Bronchus fibroblast of lung (primary cell): Measurements from ENCODE around the gene RPRD1A. TPM values are rescaled to one million over a fixed set of nuclear protein-coding genes. Genes with fewer than 3 reads are reported as not detected.

Experiments used
- total RNA-seq: library from RNA; depleted of rRNA; stranded (reverse); fragments of >200 nt; gene quantifications from 2 replicates; pipeline ENCODE4 v1.2.3, GENCODE V29; 2015

Gene RPRD1A, protein sequence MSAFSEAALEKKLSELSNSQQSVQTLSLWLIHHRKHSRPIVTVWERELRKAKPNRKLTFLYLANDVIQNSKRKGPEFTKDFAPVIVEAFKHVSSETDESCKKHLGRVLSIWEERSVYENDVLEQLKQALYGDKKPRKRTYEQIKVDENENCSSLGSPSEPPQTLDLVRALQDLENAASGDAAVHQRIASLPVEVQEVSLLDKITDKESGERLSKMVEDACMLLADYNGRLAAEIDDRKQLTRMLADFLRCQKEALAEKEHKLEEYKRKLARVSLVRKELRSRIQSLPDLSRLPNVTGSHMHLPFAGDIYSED
- 28.1 and 38.3 TPM in 2 replicates for total RNA-seq

DNA sequence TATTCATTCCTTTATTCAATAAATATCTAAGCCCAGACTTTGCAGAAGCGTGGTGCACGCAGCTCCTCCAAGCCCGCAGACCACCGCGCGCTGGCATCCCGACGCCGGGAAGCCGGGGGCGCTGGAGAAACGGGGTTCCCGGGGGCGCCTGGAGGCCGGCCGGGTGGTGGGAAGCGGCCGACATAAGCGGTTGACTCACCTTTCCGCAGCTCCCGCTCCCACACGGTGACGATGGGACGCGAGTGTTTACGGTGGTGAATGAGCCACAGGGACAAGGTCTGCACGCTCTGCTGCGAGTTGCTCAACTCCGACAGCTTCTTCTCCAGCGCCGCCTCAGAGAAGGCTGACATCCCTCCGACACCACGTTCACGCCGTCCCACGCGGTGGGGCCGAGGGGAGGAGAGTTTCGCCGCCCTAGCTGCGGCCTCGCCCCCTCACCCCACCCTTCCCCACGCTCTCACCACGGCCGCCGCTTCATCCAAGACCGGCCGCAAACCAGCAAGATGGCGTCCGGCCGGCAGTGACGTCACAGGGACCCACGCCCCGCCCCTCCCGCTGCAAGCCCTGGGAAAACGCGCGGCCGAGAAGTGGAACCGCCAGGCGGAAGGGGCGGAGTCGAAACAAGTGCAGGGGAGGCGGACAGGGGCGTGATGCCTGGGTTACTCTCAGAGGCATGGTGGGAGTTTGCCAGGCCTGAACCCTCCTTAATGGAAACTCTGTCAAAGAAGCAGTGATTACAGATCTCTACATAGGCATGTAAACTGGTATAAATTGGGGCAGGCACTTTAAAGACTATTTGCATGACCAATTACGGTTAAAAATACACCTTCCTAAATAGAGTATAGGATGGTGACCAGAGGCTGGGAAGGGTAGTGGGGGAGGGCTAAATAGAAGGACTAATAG is at the start of gene RPRD1A:
RPRD1A (minus strand) TSS at position 505 of the 903 bp plus-strand sequence; CDS start at position 350, 155 bp downstream.

DNA sequence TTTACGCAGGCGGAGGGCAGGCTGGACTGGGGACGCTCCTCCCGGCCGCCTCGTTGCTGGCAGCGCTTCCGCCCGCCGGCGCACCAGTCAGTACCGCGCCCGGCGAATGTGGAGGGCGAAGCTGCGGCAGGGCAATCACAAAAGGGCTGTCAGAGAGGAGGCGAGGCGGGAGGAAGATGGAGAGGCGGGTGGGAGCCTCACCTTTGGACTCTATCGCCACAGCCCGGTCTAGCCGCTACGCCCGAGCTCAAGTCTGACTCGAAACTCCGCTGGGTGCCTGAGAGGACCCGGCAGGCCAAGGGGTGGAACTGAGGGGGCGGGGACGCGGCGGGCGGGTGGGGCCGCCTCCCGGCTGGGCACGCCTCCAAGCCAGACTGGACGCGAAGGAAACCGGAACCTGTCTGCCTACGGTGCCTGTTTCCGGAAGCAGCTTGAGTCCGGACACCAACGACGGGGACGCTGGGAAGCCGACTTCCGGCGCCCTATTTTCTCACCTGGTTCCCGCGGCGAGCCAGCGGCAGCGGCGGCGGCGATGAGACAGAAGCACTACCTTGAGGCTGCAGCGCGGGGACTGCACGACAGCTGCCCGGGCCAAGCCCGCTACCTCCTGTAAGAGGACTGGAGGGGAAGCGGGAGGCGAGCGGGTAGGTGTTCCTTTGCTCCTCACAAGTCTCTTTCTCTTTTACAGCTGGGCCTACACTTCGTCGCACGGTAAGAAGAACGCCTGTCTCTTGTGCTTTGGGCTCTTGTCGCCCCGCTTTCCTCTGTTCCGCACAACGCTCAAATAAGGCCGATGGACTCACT is 95.0 kb downstream of the RPRD1A start, which contains the start of gene RMP24:
RMP24 (plus strand) TSS at position 483 of the 804 bp plus-strand sequence.

Other genes starting within 250 kb of the RPRD1A start
- 29.6 and 34.8 TPM in 2 replicates for gene SLC39A6, start 61.8 kb upstream of the RPRD1A start, total RNA-seq
- 38.7 and 39.2 TPM in 2 replicates for gene ELP2, start 62.3 kb upstream of the RPRD1A start, total RNA-seq
- 6.1 and 6.4 TPM in 2 replicates for gene MOCOS, start 119.9 kb upstream of the RPRD1A start, total RNA-seq
- gene FHOD3, start 230.2 kb upstream of the RPRD1A start, total RNA-seq: 1.9 and 2.9 TPM in 2 replicates